ENCODE data around the gene GABRA5. TPM values are rescaled to one million over a fixed set of nuclear protein-coding genes. Genes with fewer than 3 reads are reported as not detected.

GABRA5 gene
- total RNA-seq, 6 experiments from 2014 or later, result 2.0 to 4.9 (median 3.2) TPM

GRCh38 chr15:26972636-26973035, 105.8 kb downstream of the GABRA5 start:
- H3K27ac Mint-ChIP-seq, result no peak overlapping the region
- DNase-seq, result no peak
- no peak for TF ChIP-seq CTCF (IDR thresholded peaks at IDR 0.05)
- H3K9me3 Mint-ChIP-seq, result peaks cover 18% of the 10 kb centered on the region
- no peak overlapping the region for H3K4me3 Mint-ChIP-seq
- H3K36me3 Mint-ChIP-seq (ENCODE audit: low read depth), result peaks cover 5% of the 10 kb centered on the region; the same call in 1 of the 2 replicates
- no peaks in the 10 kb centered on the region for H3K4me1 Mint-ChIP-seq (ENCODE audit: low read depth)
- no peaks in the 10 kb centered on the region; the same call in 1 of the 2 replicates for H3K27me3 Mint-ChIP-seq (ENCODE audit: insufficient read depth)

GRCh38 chr15:26974120-26974780, 107.4 kb downstream of the GABRA5 start:
- peaks cover 5% of the 10 kb centered on the region; the same call in 1 of the 2 replicates for H3K36me3 Mint-ChIP-seq (ENCODE audit: low read depth)
- peaks cover 17% of the 10 kb centered on the region for H3K9me3 Mint-ChIP-seq
- peak; percentile 63 for TF ChIP-seq CTCF (IDR thresholded peaks at IDR 0.05)
- no peaks in the 10 kb centered on the region; the same call in 1 of the 2 replicates for H3K27me3 Mint-ChIP-seq (ENCODE audit: insufficient read depth)
- H3K27ac Mint-ChIP-seq, result no peak overlapping the region
- no peak for DNase-seq
- H3K4me3 Mint-ChIP-seq, result no peak overlapping the region
- H3K4me1 Mint-ChIP-seq (ENCODE audit: low read depth), result no peaks in the 10 kb centered on the region

- peaks cover 2% of the 10 kb centered on the region; the same call in 1 of the 2 replicates for H3K27me3 Mint-ChIP-seq (ENCODE audit: insufficient read depth)
Observed at GRCh38 chr15:26981492-26981891, 114.6 kb downstream of the GABRA5 start.

GRCh38 chr15:26983822-26984221, 117.0 kb downstream of the GABRA5 start:
- Mint-ChIP-seq H3K36me3 (ENCODE audit: low read depth) (peaks cover 5% of the 10 kb centered on the region; the same call in 1 of the 2 replicates), H3K27ac (no peak overlapping the region), H3K9me3 (peaks cover 32% of the 10 kb centered on the region), H3K4me3 (no peak overlapping the region), H3K4me1 (ENCODE audit: low read depth) (no peaks in the 10 kb centered on the region), H3K27me3 (ENCODE audit: insufficient read depth) (peaks cover 2% of the 10 kb centered on the region; the same call in 1 of the 2 replicates)
- no peak for DNase-seq
- TF ChIP-seq CTCF (IDR thresholded peaks at IDR 0.05), result peak; percentile 31

More at GRCh38 chr15:26981492-26981891, 114.6 kb downstream of the GABRA5 start:
- Mint-ChIP-seq H3K27ac (no peak overlapping the region), H3K4me3 (no peak overlapping the region), H3K4me1 (ENCODE audit: low read depth) (no peaks in the 10 kb centered on the region), H3K36me3 (ENCODE audit: low read depth) (peaks cover 5% of the 10 kb centered on the region; the same call in 1 of the 2 replicates), H3K9me3 (peaks cover 28% of the 10 kb centered on the region)
- no peak for DNase-seq
- no peak for TF ChIP-seq CTCF (IDR thresholded peaks at IDR 0.05)

GRCh38 chr15:26985050-26985449, 118.2 kb downstream of the GABRA5 start:
- Mint-ChIP-seq H3K9me3 (peaks cover 38% of the 10 kb centered on the region), H3K4me1 (ENCODE audit: low read depth) (no peaks in the 10 kb centered on the region), H3K36me3 (ENCODE audit: low read depth) (peaks cover 5% of the 10 kb centered on the region; the same call in 1 of the 2 replicates), H3K4me3 (no peak overlapping the region), H3K27ac (no peak overlapping the region), H3K27me3 (ENCODE audit: insufficient read depth) (peaks cover 2% of the 10 kb centered on the region; the same call in 1 of the 2 replicates)
- no peak for TF ChIP-seq CTCF (IDR thresholded peaks at IDR 0.05)
- DNase-seq, result no peak
